Stimulated activated CD8-positive, alpha-beta memory T cell treated with anti-CD3 and anti-CD28 coated beads, Interleukin-12 subunit alpha, Interleukin-12 subunit beta, amount 100 ng/mL, for 24 hours (primary cell): Measurements from ENCODE around the gene SPATA3.
"Not testable (repeated sequence)": the region's sequence is repeated elsewhere in the genome, so short reads cannot be mapped to it uniquely, and the experiment has no call there.

ENCODE experiments used
- DNase-seq: peaks from one replicate; pipeline ENCODE4 v3.0.0-alpha.2; 2020; ENCODE audit errors: extremely low read depth

SPATA3 gene

DNA sequence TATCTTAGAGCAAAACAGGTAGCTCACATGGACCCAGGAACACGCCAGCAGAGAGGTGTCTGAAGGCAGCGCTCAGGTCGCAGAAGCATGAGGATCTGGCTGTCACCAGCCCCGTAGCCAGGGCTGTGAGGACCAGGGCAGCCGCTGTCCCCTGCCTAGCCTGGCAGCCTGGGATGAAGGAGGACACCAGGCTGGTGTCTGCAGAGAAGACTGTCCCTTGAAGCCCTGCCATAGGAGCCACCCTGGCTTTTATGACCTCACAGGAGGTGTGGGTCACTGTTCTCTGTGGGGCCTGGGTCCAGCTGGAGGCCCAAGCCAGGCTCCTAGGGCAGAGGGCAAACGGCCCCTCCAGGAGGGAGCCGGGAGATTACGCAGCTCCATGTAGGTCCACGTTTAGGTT lies at the start of gene SPATA3:
TSS of gene SPATA3 (plus strand) at position 301 of the 400 bp plus-strand sequence. CDS start 113 bp downstream, outside the sequence.
- DNase-seq: no peak

DNA sequence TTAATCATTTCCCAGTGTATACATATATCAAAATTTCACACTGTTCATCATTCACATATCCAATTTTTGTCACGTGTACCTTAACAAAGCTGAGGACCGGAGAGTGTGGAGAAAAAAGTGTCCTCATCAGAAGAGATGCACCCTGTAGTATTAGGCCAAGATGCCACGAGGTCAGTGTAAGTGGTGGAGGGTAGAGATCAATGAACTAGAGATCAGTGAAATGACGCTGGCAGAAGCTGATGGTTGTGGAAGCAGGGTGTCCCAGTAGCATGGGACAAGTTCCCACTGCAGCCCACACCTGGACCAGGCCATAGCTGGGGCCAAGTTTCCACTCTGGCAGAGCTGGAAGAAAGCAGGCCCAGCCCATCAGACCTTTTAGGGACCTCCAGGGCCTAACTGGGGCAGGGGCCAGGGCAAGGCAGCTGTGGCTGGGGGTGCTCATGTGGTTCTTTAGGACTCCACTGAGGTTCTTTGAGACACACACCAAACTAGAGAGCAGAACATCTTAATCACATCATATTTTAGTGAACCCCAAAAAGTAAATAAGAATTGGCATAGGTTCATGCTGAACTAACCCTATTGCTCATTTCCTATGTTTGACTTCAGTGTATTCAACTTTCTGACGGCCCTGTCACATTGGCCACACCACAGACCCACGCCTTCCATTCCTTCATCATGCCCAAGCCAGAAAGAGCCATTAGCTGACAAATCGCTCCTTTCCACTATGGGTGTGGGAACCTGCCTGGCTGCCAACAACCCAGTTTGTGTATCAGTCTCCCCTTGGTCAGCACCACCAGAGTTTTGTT lies 49.3 kb upstream of the SPATA3 start:
- no peak for DNase-seq

DNA sequence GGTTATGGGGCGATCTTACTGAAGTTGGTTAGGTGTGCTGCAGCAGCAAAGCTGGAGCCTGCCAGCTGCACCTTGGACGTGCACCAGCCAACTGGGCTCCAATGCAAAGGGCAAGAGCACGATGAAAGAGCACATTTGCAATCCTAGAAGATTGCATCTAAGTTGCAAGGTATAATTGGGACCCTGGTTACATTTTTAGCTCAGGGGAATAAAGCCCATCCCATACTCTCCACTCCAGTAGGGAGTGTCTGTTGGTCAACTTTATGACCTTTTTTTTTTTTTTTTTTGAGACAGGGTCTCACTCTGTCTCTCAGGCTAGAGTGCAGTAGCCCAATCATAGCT lies 48.7 kb upstream of the SPATA3 start:
- DNase-seq: no peak

DNA sequence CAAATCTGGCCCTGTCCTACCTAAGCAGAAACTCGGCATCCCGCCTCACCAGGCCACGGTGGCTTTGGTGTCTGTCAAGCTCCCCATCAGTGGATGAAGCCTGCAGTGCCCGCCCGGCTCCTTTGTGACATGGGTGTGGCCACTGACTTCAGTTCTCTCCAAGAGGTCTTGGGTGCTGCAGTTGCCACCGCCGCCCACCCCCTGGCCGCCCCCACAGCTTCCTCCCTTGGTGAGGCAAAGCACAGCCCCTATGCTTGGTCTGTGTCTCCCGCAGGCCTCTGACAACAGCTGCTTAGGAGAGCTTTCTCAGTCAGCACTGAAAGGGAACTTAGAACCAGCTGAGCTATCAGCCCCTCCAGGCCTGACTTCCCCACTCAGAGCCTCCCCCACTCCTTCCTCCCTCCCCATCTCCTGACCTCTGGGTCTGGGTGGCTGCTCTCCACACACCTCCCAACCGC lies 48.0 kb upstream of the SPATA3 start:
- DNase-seq: no peak

DNA sequence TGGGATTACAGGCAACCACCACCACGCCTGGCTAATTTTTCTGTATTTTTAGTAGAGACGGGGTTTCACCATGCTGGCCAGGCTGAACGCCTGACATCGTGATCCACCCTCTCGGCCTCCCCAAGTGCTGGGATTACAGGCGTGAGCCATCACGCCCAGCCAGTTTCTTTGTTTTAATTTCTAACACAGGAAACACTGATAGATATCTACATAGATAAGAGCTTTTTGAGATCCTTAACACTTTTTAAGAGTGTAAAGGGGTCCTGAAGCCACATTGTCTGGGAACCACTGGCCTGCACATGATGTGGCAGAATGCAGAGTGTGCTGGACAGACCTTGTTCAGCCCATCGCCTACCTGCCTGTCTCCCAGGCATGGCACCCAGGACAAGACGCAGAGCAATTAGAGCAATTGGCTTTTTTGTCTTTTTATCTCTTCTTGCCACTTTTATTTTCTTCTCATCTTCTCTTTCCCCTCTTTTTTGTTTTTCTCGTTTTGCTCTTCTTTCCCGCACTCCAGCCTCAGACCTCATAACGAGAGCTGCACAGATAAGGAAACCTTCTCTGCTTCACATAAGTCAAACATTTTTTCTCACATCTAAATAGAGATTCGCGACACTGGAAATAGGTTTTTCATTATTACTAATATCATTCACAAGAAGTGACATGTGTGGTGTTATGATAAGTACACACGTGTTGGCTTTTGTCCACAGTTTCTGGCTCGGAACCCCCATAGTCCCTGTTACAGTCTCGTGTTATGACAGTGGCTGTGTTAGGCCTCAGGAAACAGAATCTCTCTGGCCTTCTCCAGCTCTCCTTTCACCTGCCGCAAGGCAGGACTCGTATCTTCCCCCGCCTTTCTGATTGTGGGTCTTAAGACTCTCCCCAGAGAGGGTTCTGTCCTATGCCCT lies 45.7 kb upstream of the SPATA3 start:
- no peak for DNase-seq

DNA sequence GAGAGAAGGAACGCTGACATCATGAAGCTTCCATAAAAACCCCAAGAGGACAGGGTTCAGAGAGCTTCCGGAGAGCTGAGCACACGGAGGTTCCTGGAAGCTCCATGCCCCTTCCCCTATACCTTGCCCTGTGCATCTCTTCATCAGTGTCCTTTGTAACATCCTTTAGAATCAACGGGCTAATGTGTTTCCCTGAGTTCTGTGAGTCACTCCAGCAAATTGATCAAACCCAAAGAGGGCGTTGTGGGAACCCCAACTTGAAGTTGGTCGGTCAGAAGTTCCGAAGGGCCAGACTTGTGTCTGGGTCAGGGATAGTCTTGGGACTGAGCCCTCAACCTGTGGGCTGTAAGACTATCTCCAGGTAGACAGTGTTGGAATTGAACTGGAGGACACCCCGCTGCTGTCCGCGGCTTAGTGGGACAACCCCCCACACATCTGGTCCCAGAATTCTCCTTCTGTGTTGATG lies 45.0 kb upstream of the SPATA3 start:
- DNase-seq: no peak

DNA sequence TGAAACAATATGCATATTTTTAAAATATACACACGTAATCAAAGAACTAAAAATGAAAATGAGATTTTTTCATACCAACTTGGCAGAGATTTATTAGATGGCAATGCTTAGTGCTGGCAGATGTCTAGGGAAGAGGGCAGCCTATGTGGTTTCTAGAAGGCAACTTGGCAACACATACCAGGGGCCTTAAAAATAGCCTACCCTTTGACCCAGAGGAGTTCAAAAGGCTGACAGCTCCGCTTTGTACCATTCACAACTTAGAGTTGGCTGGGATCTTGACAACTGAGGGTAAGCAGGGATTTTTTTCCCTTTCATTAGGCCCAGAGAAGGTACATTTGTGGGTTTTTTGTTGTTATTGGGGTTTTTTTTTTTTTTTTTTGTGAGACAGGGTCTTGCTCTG lies 44.5 kb upstream of the SPATA3 start:
- no peak for DNase-seq

DNA sequence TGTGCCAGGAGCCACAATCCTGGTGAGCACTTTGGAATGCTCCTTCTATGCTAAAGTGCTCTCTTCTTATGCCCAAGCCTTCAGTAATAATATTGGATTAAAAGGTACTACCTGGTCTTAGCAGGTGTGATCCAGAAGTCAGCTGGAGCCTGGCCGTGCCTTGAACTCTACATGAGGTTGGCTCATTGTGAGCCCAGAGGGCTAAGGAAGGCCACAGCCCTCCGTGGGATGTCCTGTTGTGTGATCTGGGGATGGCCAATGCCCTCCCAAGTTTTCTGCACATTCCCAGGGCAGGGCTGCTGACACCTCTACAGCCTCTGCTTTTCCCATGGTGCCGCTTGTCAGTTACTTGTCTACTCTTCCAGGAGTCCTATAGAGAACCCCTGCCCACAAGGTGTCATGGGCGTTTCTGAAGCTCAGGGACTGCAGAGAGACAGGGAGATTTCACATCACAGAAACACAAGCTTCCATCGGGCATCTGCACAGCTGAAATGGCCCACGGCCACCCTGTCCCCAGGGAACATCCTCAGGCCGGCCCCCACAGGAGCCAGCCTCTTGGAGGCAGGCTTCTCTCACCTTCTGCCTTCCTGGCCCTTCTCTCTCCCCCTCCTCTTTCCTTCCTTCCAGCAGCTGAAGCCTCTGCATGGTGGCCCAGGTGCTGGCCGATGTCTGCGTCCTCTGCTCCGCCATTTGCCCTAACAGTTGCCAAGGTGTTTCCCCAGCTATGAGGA lies 43.5 kb upstream of the SPATA3 start:
- no peak for DNase-seq

DNA sequence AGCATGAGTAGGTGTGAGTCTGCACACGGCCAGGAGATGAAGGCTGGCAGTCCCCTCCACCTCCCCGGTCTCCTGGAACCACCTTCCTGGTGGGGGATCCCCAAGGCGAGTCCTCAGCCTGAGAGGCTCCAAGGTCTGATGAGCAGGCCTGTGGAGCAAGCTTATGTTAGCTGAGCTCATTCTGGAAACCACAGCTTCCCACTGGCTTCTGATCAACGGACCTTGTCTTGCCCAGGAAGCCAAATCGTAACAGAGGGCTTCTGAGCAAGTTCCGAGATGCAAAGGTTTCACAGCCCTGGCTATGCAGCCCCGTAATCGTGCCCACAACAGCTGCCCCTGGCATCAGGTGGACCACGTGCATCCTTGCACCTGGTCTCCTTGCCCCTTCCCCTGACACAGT lies 42.1 kb upstream of the SPATA3 start:
- no peak for DNase-seq

DNA sequence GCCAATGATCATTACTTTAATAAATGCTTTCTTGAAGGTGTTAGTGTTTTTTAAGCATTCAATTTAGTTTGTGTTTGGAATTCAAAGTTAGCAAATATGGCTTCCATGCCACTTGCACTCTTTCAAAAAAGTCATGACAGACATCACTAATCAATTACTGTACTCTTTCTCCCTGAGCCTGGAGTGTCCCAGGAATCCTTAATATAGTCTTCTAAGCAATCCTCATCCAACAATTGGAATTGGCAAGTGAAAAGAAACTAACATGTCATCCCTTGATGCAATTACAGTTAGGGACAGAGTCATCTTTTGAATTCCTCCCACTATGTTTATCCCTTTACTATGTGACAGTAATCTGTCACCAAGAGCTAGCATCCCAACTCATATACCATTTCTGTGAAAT lies 41.2 kb upstream of the SPATA3 start:
- DNase-seq: no peak

DNA sequence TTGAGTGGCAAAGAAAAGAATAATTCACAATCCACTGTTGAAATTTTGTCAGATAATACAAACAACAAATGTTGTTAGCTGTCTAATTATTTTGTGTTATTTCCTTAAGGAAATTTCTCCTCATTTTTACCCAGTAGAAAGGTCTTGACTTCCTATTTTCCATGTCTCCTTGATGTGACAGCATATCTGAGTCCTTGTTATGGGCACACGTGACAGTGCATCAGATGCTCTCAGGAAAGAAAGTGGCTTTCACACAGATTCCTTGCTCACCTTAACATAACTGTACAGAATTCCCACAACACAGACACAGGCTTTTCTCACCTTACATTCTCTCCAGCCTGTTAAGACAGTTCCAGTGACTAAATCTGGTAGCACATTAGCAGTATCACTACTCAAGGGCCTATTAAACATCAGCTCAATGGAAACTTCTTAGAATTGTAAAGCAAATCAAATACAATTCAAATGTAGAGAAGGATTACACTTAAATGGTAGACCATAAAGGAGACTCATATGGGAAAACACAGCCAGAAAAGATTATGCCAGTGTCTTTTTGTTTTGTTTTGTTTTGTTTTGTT lies 40.7 kb upstream of the SPATA3 start:
- no peak for DNase-seq

DNA sequence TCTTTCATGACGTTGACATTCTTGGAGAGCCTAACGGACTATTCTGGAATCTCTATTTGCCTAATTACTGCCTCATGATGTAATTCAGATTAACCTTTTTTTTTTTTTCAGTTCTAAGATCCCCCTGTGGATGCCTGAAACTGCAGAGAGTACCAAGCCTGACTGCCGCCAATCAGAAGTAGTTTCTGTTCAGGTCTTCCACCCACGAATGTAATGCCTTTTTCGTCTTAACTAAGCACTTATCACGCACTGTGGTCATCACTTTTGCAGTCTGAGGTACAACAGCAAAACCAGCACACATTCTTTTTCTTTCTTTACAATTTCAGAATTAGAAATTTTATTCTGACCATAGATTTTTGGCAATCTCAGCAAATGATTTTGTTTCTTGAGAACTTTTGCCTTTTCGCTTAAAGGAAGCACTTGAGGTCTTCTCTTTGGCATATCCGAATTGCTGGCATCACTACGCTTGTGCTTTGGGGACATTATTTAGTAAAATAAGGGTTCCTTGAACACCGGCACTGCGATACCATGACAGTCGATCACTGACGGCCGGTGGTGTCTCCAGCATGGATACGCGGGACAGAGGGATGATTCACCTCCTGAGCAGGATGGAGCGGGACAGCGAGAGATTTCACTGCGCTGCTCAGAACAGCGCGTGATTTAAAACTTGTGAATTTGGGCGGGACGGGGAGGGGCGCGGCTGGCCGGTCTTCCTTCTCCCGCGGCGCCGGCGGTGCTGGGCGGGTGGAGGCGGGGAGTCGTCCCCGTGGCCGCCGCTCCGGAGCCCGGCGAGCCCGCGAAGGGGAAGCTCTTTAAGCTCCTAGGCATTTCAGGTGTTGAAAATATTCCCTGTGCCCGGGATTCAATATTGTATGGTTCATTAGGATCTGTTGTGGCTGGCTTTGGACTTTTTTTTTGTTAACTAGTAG lies 38.8 kb upstream of the SPATA3 start:
- no peak for DNase-seq

DNA sequence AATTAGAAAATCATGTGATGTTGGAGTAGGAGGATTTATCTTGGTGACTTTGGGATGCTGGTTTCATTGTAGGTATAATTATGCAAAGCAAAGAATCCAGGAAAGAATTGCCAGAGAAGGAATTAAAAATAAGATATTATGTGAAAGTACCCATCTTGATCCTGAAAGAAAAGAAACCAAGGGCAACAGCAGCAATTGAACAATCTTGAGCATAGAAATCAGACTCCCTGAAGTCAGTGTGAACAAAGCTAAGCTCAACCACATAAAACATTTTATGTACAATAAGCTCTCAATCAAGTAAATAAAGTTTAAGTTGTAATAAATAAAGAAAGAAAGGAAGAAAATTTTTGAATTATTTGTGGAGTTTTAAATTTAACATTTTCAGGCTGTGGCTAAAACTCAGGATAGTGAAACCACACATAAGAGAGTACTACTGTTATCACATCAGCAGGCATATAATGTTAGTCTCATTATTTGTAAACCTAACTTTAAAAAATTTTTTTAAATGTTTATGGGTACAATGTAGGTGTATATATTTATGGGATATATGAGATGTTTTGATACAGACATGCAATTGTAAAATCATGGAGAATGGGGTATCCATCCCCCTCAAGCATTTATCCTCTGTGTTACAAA lies 38.0 kb upstream of the SPATA3 start:
- DNase-seq: no peak

DNA sequence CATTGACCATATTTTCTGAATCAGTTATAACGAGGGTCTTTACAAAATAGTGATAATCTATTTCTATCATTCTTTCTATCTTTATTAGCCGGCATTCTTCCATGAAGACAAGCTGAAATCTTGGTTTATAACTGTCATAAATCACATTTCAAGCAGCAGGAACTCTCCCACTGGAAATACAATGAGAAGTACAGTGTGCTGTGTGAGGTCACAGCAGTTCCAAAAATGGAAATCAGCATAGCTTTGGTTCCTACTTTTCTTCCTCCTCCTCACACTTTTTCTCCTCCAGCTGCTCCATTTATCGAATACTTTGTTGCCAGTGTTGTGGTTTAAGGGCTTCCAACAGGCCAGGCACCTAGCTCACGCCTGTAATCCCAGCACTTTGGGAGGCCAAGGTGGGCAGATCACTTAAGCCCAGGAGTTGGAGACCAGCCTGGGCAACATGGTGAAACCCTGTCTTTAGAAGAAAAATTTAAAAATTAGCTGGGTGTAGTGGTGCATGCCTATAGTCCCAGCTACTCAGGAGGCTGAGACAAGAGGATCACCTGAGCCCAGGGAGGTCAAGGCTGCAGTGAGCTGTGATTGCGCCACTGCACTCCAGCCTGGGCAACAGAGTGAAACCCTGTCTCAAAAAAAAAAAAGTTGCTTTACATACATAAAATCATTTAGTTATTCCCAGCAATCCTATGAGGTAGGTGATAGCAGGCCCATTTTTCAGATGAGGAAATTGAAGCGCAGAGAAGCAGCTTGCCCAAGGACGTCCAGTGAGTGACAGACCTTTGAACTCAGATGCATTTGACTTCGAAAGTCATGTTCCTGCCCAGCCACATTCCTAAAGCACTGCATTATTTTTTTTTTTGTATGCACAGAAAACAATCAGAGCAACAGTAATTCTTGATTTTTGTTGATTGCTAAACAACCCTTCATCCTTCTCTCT lies 36.8 kb upstream of the SPATA3 start:
- DNase-seq: no peak

DNA sequence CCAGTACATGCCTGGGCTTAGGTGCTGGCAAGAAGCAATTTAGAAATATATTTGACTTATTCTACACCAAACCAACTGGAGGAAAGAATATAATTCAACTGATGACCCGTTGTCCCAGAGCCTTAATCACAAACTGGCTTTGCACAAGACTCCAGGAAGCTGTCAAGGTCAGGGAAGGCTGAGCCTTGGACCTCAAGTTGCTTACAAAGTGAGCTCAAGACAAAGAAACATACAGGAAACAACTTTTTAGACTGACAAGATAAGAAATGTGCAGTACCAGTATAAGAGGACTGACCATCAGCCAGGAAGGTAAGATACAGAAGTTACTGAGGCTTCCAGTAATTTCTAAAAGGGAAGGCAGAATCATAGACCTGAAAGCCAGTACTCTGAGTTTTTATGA lies 35.9 kb upstream of the SPATA3 start:
- no peak for DNase-seq

DNA sequence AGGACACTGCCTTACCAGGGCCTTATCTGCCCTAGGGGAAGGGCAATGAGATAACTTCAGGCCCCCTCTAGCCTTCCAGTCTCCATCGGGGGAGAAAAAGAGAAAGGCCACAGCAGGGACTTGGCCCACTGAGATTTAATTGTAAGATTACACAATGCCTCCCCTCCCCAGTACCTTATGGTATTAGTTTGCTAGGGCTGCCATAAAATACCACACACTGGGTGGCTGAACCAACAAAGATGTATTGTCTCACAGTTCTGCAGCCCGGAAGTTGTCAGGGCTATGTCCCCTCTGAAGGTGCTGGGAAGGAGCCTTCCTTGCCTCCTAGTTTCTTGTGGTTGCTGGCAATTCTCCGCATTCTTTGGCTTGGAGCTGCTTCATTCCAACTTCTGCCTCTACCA lies 34.8 kb upstream of the SPATA3 start:
- DNase-seq: no peak

DNA sequence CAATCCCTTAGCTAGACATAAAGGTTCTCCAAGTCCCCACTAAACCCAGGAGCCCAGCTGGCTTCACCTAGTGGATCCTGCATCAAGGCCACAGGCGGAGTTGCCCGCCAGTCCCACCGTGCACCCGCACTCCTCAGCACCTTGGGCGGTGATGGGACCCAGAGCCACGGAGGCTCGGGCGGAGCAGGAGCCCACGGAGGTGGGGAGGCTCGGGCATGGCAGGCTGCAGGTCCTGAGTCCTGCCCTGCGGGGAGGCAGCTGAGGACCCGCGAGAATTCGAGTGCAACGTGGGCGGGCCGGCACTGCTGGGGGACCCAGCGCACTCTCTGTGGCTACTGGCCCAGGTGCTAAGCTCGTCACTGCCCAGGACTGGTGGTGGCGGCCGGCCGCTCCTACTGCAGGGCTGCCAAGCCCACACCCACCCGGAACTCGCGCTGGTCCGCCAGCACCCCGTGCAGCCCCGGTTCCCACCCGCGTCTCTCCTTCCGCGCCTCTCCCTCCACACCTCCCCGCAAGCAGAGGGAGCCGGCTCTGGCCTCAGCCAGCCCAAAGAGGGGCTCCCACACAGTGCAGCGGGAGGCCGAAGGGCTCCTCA lies 31.7 kb upstream of the SPATA3 start:
- no peak for DNase-seq

DNA sequence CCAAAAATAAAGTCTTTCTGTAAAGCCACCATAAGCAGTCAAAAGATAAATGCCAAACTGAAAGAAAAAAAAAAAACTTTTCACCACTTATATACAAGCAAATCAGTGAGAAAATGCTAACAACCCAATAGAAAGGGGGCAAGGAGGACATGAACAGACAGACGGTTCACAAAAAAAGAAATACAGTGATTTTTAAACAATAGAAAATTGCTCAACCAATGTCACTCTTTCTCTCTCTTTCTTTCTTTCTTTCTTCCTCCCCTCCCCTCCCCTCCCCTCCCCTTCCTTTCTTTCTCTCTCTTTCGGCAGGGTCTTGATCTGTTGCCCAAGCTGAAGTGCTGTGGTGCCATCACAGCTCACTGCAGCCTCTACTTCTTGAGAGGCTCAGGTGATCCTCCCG lies 28.8 kb upstream of the SPATA3 start:
- DNase-seq: no peak

DNA sequence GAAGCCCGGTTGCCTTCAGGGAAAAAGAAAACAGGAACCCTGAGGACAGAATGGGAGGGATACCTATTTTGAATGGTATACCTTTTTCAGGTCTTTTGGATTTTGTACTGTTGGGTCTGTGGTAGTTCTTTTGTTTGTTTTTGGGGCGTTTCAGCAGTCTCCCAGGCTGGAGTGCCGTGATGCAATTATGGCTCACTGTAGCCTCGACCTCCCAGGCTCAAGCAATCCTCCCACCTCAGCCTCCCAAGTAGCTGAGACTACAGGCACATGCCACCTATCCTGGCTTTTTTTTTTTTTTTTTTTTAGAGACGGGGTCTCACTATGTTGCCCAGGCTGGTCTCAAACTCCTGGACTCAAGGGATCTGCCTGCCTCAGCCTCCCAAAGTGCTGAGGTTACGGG lies 27.6 kb upstream of the SPATA3 start:
- DNase-seq: not testable (repeated sequence)
